HG02763 (cell line): ENCODE data around the gene STK24.
"Not testable (repeated sequence)": the region's sequence is repeated elsewhere in the genome, so short reads cannot be mapped to it uniquely, and the experiment has no call there.

Experiments
- ATAC-seq: cut with Tn5 transposase; IDR thresholded peaks from one replicate; pipeline ENCODE4 v1.9.1; 2021; ENCODE audit warnings: mild to moderate bottlenecking, moderate library complexity; ENCODE audit not compliant: unreplicated experiment

Gene STK24

DNA sequence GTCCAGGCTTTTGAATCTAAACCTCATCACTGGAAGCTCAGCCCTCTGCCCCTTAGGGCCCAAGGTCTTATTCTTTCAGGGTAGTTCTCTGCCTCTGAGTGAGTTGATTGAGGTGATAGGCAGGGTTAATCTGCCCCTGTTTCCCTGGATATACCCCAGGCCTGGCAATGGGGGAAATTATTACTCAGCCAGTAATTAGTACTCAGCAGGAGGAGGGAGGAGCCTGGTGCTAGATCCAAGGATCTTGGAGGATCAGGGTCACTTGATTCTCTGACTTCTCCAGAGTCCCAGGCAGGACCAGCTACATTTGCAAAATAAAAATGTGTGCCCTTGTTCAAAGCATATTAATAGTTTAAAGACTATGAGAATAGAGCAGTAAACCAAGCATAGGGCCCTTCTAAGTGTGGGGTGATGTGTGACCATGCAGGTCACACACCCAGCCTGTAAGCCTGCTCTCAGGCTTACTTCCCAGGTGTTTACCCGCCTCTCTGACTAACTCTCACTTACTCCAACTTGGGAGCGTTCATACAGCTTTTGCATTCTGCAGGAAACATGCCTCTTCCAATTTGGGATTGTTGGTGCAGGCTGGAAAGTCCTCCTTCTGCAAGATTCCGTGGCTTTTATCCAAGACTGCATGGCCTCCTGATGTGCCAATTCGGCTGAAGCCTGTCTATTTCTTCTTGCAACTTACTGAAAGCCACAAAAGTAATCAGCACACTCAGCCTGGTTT lies 7.9 kb upstream of the STK24 start:
- no peak for ATAC-seq

DNA sequence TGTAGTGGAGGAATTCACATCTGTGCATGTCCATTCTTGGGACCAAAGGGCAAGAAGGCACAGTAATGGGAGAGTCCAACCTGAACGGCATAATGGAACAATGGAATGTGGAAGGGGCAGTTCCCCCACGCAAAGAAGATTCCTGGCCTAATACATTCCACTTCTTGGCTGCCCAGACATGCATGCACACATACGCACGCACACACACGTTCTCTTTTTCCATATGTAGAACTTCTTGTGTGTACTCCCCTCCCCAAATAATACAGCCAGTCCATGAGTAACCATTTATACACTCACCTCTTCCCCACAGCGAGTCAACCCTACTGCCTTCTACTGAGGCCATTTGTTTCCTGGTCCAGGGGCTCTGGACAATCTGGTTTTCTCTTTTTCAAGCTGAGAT lies 6.0 kb upstream of the STK24 start:
- ATAC-seq: no peak

DNA sequence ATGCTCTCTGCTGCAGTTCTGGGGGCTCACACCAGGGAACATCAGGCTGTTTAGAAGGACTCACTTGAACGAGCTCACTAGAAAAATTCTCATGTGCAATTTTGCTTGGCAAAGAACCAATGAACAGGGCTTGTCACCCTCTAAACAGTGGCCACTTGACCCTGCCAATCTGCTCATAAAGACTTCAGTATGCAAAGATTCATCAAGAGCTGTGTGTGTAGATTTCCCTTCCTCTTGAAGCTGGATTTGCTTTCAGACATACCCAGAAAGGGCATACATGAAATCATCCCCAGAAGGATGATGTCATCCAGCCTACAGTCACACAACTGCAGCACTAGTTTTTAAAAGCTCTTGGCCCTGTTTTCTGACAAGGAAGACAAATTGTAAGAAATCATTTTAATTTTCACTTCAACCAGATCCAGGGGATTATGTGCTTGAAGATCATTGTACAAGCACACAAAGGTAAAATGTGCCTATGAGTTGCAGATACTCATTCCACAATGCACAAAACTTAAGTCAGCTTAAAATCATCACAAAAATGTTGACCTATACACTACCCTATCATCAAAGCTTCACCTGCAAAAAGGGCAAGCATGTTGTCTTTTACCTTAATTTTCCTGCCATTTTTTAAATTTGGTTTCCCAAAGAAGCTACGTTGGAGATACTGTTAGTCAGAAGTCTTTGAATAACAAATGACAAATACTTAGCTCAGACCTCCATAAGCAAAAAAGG lies 5.2 kb upstream of the STK24 start:
- ATAC-seq: no peak

DNA sequence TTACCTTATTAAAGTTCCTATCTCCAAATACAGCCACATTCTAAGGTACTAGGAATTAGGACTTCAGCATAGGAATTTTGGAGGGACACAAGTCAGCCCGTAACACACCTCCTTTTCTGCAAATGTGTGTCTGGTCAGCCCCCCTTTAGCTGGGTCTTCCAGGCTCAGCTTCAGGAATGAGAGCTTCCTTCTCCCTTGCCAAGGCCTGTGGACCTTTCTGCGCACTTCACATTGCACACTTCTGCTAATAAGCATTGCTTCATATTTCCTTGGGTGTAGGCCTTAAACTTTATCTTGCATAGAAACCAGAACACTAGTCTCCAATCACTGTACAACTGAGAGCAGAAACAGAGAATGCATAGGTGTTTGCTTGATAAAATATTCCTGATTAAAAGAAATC lies 4.5 kb upstream of the STK24 start:
- ATAC-seq: no peak

DNA sequence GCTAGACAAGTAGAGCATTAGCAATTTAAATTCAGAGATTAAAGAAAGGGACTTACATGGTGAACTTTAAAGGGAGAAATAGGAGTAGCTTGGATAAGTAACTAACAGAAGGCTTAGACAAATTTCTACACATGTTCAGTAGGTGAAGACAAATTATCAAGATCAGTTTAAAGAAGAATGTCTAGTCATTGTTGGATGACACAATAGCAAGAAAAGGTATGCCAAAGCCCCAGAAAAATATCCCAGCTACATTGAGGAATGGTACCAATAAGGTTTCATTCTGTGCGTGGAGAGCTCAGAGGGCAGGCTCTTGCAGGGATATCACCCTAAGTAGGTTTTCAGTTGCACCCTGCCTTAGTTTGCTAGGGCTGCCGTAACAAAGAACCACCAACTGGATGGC lies 3.5 kb upstream of the STK24 start:
- no peak for ATAC-seq

DNA sequence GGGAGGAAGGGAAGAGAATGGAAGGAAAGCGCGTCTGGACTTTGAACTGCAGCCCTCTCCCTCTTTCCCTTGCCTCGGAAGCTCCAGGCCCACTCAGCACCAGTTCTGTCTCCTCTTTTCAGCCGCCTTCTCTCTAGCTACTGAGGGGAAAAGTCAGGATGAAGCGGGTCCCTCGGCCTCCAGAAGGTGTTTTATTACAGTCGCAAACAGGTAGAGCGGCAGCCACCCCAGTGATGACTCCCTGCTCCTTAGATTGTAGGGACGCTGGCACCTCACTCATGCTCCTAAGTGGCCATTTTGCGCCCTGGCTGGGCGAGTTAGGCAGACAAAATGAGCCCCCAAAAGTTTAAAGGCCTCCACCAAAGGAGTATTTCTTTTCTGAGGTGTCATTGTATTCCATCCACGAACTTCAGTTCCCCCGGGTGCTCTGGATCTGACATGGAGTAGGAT lies 954 bp upstream of the STK24 start:
- no peak for ATAC-seq

DNA sequence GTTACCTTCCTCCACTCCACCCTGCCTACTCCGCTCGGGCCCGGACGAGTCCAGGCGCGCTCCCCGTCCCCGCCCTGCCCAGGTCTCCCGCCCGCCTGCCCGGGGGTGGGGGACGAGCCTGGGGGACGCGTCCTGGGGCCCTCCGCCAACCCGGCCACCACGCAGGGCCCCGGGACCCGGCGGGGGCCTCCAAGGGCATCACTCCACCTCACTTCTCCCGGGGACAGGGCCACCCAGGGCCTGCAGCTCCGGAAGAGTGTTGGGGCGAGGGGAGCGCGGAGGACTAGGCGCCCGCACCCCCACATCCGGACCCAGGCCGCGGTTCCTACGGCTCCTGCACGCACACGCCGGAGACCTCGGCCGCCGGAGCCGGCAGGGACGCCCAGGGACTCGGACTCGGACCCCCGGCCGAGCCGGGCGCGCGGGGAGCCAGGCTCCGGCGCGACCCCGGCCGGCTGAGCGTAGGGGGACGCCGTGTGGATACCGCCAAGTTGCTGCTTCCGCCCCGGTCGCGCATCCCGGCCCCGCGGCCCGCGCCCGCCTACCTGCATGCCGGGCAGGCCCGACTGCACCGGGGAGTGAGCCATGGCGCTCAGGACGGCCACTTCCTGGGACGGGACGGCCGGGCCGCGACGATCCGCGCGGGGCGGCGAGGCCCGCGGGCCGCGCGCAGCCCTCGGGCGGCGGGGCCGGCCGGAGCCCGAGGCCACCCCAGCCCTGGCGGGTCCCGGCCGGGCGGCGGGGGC lies 534 bp downstream of the STK24 start:
- ATAC-seq: peak; percentile 30

DNA sequence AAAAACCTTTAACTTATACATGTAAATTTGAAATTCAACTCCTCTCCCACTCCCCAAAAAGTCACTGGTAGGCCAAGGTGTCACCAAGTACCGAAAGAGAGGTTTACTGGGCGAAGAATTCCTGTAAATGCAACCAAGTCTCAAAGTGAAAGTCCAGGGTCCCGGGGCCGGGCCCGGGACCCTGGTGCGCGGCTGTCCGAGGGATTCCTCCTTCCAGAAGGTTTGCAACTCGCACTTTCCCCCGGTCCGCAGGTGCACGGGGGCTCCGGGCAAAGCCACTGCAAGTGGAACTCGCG lies 1.1 kb downstream of the STK24 start:
- no peak for ATAC-seq

DNA sequence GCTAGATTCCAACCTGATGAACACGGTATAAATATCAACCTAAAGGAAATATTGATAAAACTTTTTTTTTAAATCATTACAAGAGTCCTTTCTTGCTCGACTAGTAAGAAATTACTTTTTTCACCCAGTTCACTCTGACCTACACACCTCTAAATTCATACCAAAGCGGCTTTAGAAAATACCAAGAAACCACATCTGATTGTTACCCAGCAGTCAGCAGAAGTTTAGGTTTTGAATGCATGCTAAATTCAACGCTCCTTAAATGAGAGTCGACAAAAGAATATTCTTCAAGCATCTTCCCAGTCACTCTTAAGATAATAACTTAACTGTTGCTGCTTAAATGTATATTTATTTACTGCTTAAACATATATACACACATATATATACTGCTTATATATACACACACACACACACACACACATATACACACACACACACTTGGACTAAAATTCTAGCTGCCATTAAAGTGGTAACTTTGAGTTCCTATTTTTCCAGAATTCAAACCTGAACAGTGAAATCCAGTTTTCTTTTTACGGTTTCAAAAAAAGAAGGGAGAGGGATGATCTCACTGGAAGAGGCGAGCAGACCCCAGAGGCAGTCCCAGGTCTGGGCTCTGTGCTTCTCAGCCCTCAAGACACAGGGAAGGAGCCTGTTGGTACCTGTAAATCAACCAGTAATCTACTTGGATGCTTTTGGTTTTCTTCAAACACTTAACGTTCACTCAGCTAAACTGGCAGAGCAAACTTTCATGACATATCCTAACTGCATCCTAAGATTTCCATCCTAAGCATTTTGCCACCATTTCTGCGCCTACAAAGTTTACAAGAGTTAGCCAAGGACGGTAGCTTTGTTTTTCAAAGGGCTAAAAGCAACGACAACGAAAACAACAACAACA lies 1.7 kb downstream of the STK24 start:
- no peak for ATAC-seq

DNA sequence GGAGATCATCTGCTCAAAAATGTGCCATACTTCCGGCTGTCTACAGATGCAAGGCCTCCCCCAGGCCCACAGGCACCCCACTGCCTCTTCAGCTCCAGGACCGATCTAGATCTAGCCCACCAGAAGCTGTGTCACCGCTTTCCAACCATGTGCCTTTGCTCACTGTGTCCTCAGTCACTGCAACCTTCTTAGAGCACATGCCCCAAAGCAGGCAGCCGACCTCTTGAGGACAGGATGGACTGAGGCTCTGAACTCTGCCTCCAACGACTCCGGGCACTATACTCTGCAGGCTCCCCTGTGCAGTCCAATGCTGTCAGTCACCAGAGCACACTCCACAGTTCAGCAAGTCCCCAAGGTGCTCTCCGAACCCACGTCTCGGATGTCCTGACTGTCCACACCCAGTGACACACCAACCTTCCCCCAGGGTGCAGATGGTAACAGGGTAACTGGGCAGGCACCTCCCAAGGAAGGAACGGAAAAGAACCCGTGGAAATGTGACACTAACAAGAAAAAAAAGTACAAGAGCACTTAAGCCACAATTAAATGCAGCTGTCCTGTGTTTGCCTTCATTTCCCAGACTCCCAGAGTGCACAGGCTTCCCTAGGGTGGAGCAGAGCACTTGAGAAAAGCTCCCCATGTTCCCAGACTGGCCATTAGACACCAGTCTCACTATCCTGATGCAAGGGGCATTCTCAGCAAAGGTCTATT lies 4.8 kb downstream of the STK24 start:
- no peak for ATAC-seq

DNA sequence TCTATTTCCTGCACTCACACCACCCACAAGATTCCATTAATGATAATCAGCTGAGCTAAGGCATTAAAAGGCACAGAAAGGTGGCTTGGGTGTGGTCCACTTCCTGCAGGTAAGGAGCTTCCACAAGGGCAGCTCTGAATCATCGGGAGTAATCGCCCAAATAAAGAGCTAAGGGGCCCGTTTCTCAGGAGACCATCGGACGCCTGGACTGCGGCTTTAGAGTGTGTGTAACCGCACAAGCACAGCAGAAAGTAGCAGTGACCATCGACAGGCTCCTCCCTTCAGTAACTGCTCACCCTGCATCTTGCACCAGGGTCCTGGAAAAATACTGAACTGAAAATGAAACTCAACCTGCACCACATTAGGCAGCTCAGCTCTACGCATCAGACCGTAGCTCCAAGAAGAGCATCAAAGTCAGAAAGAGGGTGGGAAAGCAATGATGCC lies 6.0 kb downstream of the STK24 start:
- ATAC-seq: peak; percentile 86

DNA sequence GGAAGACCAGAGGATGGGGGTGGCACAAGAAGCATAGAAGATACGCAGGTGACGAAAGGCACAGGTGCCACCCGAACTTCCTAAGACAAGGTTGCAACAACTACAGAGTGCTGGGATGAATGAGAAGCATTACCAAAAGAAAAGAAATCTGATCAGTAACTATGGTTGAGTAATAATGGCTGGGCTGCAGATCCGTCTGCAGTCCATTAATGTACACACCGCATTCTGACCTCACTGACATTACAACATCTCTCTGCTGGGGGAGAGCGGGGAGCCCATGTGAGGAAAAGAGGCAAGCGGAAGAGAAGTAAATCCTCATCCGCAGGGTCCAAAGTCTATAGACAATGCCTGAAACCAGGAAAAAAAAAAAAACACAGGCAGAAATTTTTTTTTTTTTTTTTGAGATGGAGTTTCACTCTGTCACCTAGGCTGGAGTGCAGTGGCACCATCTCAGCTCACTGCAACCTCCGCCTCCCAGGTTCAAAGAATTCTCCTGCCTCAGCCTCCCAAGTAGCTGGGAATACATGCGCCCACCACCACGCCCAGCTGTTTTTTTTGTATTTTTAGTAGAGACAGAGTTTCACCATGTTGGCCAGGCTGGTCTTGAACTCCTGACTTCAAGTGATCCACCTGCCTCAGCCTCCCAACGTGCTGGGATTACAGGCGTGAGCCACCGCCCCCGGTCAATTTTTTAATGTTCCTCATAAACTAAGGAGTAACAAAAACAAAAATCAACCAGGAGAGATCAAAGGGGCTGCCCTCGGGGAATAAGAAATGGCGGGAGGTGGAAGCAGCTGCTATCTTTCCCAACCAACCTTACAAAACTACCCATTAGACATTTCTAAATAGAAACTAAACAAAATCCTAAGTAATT lies 7.2 kb downstream of the STK24 start:
- ATAC-seq: not testable (repeated sequence)

DNA sequence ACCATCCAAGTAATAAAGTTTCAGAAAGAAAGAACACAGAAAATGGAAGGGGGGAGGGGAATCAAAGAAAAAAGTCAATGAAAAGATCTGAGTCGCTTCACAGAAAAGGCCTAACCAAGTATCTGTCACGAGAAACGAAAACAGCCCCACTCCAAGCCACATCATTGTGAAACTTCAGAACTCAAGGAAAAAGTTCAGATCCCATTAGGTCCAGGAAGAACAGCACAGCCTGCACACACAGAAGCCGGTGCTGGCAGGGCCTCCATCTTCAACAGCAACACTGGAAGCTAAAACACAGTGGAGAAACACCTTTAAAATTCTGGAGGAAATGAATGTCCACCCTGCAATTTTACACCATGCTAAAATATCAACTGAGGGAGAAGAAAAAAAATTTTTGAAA lies 8.0 kb downstream of the STK24 start:
- ATAC-seq: no peak

DNA sequence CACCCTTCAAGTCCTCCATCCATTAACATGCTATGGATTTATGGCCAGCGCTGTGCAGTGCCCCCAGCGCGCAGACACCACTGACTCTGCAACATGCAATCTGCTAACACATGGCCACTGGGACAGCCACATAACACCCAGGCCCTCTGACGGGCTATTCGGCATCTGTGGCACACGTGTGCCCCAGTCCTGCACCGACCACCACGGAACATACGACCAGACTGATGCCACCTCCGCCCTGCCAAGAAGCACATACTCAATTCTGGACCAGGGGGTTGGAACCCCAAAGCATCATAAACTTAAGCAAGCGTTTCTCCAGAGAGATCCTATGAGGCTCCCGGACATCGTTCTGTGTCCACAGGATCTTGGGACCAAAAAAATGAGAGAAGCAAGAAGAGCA lies 9.8 kb downstream of the STK24 start:
- no peak for ATAC-seq

DNA sequence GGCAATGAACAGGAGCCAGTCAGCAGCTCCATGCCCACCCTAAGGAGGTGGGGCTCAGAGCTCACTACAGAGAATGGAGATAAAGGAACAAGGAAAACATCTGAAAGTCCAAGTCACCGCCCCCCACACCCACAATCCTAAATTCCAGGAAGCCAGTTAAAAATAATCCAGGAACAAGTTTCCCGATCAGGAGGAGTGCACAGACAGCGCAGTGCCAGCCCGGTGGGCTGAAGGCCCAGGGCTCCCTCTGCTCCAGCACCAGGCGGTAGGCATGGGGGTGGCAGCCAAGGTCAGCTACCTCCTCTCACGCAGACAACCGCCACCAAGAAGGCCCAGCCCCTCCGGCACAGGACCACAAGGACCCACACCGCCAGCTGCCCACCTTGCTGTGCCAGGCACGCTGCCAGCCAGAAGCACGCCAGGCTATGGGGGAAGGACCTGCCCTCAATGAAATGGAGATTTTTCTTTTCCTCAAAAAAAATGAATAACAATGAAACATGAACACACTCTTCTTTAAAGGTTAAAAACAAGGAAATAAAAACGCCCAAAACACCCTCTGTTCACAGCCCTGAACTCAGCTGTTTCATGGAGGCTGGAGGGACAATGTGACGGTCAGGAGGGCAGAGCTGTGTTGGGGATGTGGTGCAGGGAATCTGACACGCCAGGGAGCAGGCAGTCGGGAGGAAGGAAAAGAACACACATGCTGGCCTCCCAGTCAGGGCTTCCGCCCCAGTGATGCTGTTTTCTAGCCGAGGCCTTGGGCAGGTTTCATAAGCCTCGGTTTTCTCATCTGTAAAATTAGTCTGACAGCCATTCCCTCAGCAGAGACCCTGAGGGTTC lies 11.0 kb downstream of the STK24 start:
- ATAC-seq: no peak

DNA sequence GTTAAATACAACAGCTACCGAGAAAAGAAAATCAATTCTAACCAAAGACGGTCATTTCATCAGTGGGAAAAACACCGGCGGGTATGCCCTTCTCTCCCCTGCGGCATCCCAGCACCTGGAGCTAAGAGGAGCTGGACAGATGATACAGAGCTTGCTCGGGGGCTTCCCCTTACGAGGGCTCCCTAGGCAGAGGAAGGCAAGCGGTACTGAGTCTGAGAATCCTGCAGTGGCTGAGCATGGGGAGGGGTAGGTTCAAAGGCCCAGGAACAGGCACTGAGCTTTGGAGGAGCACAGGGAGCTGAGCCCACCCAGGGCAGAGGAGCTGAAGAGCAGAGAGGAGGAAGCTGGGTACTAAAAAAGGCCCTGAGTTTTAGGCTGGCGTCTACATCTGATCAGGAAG lies 12.7 kb downstream of the STK24 start:
- ATAC-seq: no peak

DNA sequence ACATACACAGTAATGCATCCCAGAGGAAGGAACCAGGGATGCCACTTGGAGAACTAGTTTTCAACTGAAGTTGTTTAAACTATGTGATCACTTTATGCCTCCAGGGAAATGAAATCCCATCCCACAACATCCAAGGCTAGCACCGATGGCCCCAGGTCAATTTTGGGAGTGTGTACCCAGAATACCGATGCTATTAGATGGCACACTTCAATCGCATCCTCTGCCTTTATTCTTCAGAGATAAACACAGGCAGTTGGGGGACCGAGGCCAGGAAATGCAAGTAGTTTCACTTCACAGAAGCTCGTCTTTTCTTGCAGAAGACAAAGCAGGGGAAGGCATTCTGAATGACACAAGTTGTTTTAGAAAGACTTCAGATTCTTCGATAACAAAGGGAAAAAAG lies 13.8 kb downstream of the STK24 start:
- no peak for ATAC-seq

DNA sequence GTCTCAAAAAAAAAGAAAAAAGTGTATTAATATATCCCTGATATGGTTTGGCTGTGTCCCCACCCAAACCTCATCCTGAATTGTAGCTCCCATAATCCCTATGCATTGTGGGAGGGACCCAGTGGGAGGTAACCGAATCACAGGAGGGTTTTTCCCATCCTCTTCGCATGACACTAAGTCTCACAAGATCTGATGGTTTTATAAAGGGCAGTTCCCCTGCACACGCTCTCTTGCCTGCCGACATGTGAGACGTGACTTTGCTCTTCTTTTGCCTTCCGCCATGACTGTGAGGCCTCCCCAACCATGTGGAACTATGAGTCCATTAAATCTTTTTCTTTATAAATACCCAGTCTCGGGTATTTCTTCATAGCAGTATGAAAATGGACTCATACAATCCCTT lies 17.7 kb downstream of the STK24 start:
- ATAC-seq: no peak
